Sciatic nerve (tissue), 2 donors: ENCODE results near the gene PRKG1. TPM values are rescaled to one million over a fixed set of nuclear protein-coding genes. Genes with fewer than 3 reads are reported as not detected.

Experiments used
- ATAC-seq: fragments of 200-7000 bp; cut with Tn5 transposase; one replicate; pipeline ENCODE4 v1.9.1; 2020; ENCODE audit warnings: mild to moderate bottlenecking, moderate library complexity
- DNase-seq: peaks from one replicate; pipeline ENCODE4 v3.0.0-alpha.2; 2020; ENCODE audit warnings: low spot score
- intact Hi-C: fragments of 100-400 bp; cut with DNase I; formaldehyde crosslinking; loops from one replicate; pipeline ENCODE4 v1.14.2; 2022
- total RNA-seq: library from RNA; stranded (reverse); fragmentation: NEBNext Ultra II Directional; extraction: Animal tissue kit (Norgen Biotek cat#: 25700); gene quantifications from one replicate; pipeline ENCODE4 v1.2.1, GENCODE V29; 2021
- donor health status: DM: no; HTN: no; CAD: no.
- donor health status: DM: no; HTN: no; CAD: no.

Gene PRKG1
- total RNA-seq, 1 donor from 2014 or later, result 20.0 TPM

- intact Hi-C loops, result no loop called here
- ATAC-seq, result no peak
- no peak for DNase-seq
These were observed 1202.7 kb downstream of the PRKG1 start for GRCh38 chr10:52276986-52277385.

- no peak for DNase-seq
- intact Hi-C loops, result no loop called here
- ATAC-seq, result no peak
These were observed 1205.3 kb downstream of the PRKG1 start for GRCh38 chr10:52279546-52279945.

GRCh38 chr10:52280051-52280450 lies 1205.8 kb downstream of the PRKG1 start:
- no peak for ATAC-seq
- intact Hi-C loops, result no loop called here
- no peak for DNase-seq

- ATAC-seq, result no peak
- intact Hi-C loops, result no loop called here
These were observed 1208.9 kb downstream of the PRKG1 start for GRCh38 chr10:52283174-52283573.

GRCh38 chr10:52284416-52285013 lies 1210.2 kb downstream of the PRKG1 start:
- DNase-seq (no peak), ATAC-seq (no peak)
- intact Hi-C loops, result no loop called here

More at GRCh38 chr10:52283174-52283573, 1208.9 kb downstream of the PRKG1 start:
- DNase-seq, result no peak

GRCh38 chr10:52287866-52288265 lies 1213.6 kb downstream of the PRKG1 start:
- intact Hi-C loops, result no loop called here
- no peak for DNase-seq

GRCh38 chr10:52297747-52298146 lies 1223.5 kb downstream of the PRKG1 start:
- DNase-seq, result no peak
- intact Hi-C loops, result no loop called here

More at GRCh38 chr10:52287866-52288265, 1213.6 kb downstream of the PRKG1 start:
- ATAC-seq, result no peak

GRCh38 chr10:52300599-52301277 lies 1226.5 kb downstream of the PRKG1 start:
- ATAC-seq, result no peak
- DNase-seq, result no peak
- intact Hi-C loops, result no loop called here

More at GRCh38 chr10:52297747-52298146, 1223.5 kb downstream of the PRKG1 start:
- no peak for ATAC-seq

GRCh38 chr10:52308251-52309031 lies 1234.2 kb downstream of the PRKG1 start:
- intact Hi-C loops, result no loop called here
- peak; percentile 86 for ATAC-seq
- DNase-seq, result peak; percentile 60

GRCh38 chr10:52312942-52313255 lies 1238.6 kb downstream of the PRKG1 start:
- no peak for ATAC-seq
- DNase-seq, result no peak
- intact Hi-C loops, result no loop called here

- DNase-seq (no peak), ATAC-seq (peak; percentile 30)
- intact Hi-C loops, result no loop called here
These were observed 1239.1 kb downstream of the PRKG1 start for GRCh38 chr10:52313256-52313932.

- DNase-seq (peak; percentile 64), ATAC-seq (peak; percentile 75)
- intact Hi-C loops, result no loop called here
These were observed 1239.9 kb downstream of the PRKG1 start, which contains the start of gene DKK1 for GRCh38 chr10:52313933-52314821. TSS of gene DKK1 (plus strand) at chr10:52314281. CDS start at chr10:52314435, 154 bp downstream.

- no peak for DNase-seq
- peak; percentile 45 for ATAC-seq
- intact Hi-C loops, result no loop called here
These were observed 1240.7 kb downstream of the PRKG1 start for GRCh38 chr10:52314822-52315552.

- intact Hi-C loops, result no loop called here
- no peak for DNase-seq
- ATAC-seq, result no peak
These were observed 1241.7 kb downstream of the PRKG1 start for GRCh38 chr10:52316001-52316400.

GRCh38 chr10:52316500-52316899 lies 1242.2 kb downstream of the PRKG1 start:
- intact Hi-C loops, result no loop called here
- ATAC-seq, result no peak
- no peak for DNase-seq

GRCh38 chr10:52318136-52318701 lies 1243.9 kb downstream of the PRKG1 start:
- no peak for ATAC-seq
- intact Hi-C loops, result no loop called here

GRCh38 chr10:52318822-52319464 lies 1244.7 kb downstream of the PRKG1 start:
- no peak for DNase-seq
- intact Hi-C loops, result no loop called here
- ATAC-seq, result no peak

More at GRCh38 chr10:52318136-52318701, 1243.9 kb downstream of the PRKG1 start:
- DNase-seq, result no peak
